ENCODE measurements around the gene KIF13A.
"Not testable (repeated sequence)": the region's sequence is repeated elsewhere in the genome, so short reads cannot be mapped to it uniquely, and the experiment has no call there.

Gene KIF13A

DNA sequence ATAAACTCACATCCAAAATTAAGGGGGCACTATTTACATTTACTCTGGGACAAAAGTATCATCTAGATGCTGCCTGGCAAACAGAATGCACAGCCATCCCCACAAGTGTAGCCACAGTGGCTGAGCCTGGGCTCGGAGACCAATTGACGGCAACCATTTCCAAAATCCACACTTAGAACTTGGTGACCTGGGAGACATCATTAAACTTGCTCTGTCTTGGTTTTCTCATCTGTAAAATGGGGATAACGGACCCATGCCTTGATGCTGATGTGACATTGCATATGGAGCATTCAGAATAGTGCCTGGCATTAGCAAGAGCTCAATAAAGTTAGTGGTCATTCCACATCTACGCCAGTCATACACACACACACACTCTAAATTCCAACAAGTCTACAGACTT is 140.7 kb downstream of the KIF13A start:
- no peak for DNase-seq (ENCODE audit: low read depth, low spot score)

GRCh38 chr6:17845598-17845997 is 141.8 kb downstream of the KIF13A start:
- no peak for DNase-seq (ENCODE audit: low read depth, low spot score)

DNA sequence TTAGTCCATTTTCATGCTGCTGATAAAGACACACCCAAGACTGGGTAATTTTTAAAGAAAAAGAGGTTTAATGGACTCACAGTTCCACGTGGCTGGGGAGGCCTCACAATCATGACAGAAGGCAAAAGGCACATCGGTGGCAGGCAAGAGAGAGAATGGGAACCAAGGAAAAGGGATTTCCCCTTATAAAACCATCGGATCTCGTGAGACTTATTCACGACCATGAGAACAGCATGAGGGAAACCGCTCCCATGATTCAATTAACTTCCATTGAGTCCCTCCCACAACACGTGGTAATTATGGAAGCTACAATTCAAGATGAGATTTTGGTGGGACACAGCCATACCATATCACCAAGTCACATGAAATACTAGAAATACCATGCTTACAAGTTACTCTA is 142.5 kb downstream of the KIF13A start:
- not testable (repeated sequence) for DNase-seq (ENCODE audit: low read depth, low spot score)

DNA sequence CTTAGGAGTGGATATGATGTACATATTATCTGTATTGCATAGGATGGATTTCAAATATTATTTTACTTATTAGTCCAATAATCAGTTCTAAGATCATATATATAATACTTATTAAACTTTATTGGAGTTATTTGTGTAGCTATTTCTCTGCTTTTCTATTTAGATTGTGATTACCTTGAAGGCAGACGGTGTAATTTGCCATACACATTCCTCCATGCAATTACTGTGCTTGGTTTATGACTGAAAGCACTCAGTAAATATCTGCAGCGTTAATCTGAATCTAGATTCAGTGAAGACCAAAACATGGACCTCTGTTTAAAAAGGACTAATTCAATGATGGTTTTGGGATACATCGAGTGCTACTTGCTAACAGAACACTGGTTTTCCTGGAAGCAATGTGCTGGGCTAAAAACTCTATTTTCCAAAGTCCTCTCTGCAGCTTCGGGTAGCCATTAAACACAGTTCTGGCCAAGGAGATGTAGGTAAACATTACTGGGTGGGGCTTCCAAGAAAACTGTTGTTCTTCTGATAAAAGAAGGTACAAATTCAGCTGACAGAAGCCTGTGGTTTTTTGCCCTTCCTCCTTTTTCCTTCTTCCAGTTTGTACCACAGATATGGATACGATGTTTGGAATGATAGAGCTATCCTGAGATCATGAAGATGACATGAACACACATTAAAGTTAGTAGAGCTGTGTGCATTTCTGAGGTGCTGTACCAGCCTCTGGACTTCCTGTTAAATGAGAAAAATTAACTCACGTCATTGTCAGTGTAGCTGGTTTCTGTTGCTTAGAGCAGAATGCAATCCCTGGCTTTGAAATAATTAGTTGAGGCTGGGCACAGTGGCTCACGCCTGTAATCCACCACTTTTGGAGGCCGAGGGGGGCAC is 144.3 kb downstream of the KIF13A start:
- no peak for DNase-seq (ENCODE audit: low read depth, low spot score)

DNA sequence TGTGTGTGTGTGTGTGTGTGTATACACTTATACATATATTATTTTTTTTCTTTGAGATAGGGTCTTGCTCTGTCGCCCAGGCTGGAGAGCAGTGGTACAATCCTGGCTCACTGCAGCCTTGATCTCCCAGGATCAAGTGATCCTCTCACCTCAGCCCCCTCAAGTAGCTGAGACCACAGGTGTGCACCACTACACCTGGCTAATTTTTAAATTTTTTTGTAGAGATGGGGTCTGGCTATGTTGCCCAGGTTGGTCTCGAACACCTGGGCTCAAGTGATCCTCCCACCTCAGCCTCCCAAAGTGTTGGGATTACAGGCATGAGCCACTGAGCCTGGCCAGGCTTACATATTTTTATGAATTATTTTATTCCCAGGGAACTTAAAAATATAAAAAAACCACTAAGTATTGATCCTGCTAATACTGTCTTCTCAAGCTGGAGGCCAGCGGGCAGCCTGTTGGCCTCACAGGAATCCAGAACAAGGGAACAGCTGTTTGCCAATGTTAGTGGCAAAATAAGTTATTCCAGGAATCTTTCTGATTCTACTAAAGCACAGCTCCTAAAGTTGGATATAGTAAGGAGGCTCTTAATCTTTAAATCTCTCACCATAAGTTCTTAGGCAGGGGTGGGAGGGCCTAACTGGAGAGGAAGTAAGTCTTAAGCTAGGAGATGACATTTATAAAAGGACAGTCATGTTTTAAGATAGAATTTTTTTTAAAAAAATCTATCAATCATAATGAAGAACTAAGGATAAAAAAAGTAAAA is 145.2 kb downstream of the KIF13A start:
- DNase-seq (ENCODE audit: low read depth, low spot score), result no peak

DNA sequence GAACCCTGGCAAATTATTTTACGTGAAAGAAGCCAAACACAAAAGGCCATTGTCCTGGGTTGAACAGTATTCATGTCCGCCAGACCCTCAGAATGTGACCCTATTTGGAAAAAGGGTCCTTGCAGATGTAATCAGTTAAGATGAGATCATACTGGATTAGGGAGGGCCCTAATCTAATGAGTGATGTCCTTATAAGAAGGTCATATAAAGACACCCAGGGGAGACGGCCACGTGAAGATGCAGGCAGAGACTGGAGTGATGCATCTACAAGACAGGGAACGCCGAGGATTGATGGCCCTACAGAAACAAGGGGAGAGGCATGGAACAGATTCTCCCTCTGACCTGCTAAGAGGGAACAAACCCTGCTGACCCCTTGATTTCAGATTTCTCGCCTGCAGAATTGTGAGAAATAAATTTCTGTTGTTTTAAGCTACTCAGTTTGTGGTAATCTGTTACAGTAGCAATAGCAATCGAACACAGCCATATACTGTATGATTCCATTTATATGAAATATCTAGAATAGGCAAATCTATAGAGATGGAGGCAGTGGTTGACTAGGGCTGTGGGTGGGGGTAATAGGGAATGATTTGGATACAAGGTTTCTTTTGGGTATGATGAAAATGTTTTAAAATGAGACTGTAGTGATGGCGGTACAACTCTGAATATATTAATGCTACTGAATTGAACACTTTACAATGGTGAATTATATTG is 147.8 kb downstream of the KIF13A start:
- DNase-seq (ENCODE audit: low read depth, low spot score), result no peak

DNA sequence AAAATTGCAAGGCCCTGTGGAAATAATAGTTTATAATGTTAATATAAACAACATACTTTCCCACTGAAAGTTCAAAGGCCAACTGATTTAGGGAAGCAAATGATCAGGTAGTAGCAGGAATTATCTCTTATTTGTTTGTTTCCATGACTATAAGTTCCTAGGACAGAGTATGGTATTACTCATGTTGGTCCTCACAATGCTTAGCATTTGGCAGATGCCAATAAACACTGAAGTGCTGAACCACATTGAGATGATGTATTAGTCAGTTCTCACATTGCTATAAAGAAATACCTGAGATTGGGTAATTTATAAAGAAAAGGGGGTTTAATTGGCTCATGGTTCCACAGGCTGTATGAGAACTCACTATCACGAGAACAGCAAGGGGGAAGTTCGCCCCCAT is 151.1 kb downstream of the KIF13A start:
- DNase-seq (ENCODE audit: low read depth, low spot score), result no peak

GRCh38 chr6:17835784-17836183 is 151.7 kb downstream of the KIF13A start:
- no peak for DNase-seq (ENCODE audit: low read depth, low spot score)

DNA sequence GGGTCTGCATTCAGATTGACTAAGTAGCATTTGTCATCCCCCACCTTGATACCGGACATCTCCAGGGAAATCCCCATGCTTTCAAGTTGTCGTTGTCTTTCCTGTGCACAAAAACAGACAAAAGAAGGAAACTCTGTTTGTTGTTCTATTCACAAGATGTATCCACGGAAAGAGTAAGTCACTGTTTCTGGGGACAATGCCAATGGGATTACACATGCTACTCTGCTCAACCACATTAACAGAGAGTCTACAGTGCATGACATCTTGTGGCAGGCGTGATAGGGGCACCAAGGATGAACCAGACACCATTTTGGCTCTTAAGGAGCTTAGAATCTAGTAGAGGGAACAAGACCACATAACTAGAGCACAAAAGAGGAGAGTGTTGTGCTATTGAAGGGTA is 156.3 kb downstream of the KIF13A start:
- no peak for DNase-seq (ENCODE audit: low read depth, low spot score)

- no peak for DNase-seq (ENCODE audit: low read depth, low spot score)
These were observed 157.5 kb downstream of the KIF13A start for GRCh38 chr6:17829905-17830304.

DNA sequence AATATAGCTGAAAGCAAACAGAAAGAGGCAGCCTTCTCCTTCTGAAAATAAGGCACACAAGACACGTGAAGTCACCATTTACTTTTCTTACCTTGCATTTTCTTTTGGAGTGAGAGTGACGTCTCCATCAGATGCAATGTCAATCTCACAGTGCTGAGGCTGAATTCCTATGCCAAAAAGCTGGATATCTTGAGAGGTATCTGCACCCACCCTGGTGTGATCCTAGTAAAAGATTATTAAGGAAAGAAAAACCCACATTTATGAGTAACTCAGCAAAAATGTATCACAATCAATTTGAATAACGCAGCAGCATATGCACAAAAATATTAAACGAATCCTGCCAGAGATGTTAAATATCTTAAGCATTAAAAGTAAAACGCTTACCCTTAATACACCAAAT is 159.3 kb downstream of the KIF13A start:
- no peak for DNase-seq (ENCODE audit: low read depth, low spot score)

- no peak for DNase-seq (ENCODE audit: low read depth, low spot score)
These were observed 161.1 kb downstream of the KIF13A start for GRCh38 chr6:17826301-17826700.

DNA sequence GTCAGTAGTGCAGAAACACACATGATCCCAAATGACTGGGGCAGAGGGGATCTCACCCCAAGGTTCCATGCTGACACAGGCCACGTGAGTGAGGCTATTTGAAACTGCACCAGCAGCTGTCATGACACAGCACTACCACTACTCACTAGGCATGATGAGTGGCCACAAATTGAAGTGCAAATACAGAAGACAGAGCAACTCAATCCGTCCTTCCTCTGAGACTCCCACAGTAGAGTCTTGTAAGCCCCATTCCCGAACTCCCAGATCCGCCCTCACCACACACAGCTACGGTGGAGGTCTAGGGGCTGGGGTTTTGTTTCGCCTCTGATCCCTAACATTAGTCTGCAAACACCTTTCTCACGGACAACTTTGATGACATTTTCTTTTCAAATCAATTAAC is 167.4 kb downstream of the KIF13A start:
- DNase-seq (ENCODE audit: low read depth, low spot score), result no peak

GRCh38 chr6:17817763-17818162 is 169.7 kb downstream of the KIF13A start:
- no peak for DNase-seq (ENCODE audit: low read depth, low spot score)

DNA sequence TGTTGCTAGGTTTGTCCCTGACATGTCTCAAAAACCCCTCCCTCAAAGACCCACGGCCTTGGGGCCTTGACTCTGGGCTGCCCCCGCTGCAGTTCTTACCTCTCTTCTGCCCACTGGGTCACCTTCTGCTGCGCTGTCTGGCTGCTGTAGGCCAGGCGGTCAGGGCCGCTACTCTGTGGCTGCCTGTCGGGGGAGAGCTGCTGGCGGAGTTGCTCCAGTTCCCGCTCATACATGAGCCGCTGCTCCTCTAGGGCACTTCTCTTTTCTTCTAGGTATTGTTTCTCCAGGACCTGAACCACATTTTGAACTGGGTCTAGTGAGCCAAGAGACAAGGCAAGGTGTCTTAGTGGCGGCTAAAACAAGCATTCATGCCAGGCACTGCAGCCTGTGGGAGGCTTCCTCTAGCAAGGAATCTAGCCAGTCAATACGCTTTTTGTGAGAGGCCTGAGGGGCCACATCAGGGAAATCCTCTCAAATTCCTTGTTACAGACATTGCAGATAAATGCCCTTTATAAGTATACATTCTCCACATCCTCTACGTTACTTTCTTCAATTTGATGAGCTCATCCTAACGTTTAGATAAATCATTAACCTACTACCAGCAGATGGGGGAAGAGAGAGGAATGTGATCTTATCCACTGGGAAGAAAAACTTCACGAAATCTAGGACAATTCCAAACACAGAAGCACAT is 170.4 kb downstream of the KIF13A start:
- no peak for DNase-seq (ENCODE audit: low read depth, low spot score)

DNA sequence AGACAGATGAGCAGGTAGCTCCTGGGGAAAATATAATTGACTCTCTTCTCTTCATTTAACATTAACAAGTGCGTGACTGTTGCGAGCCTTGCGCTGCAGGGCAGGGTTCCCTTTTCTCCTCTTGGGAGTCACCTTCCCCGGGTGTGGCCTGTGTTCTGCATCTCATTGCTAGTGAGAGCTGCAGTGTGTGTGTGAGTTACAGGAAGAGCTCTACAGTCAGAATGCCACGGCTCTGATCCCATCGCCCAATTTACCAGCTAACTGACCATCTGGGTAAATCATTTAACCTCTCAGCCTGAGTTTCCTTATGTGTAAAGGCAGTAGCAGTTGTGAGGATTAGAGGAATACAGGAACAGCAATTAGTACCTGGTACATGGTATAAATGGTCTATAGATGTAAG is 173.9 kb downstream of the KIF13A start:
- DNase-seq (ENCODE audit: low read depth, low spot score), result no peak

DNA sequence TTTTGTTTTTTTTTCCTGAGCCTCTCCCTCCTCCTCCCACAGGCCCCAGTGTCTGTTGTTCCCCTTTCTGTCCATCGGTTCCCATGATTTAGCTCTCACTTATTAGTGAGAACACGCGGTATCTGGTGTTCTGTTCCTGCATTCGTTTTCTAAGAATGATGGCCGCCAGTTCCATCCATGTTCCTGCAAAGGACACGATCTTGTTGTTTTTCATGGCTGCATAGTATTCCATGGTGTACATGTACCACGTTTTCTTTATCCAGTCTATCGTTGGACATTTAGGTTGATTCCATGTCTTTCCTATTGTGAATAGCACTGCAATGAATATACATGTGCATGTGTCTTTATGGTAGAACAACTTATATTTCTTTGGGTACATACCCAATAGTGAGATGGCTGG is 175.1 kb downstream of the KIF13A start:
- no peak for DNase-seq (ENCODE audit: low read depth, low spot score)

DNA sequence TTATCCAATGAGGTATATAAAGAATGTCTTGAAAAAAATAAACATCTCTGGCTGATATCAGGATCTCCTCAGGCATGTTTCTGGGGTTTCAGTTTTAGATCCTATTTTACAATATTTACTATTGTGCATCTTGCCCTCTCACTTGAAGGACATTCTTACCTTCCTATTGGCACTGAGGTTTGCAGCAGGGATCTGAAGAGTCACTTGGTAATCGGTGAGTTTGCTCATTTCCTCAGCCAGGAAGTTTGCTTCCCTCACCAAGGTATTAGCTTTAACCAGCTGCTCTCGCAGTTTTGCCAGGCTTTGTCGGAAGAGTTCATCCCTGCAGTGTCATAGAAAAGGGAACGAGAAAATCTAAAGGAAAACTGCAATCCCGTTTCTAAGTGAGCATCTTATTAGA is 178.8 kb downstream of the KIF13A start:
- DNase-seq (ENCODE audit: low read depth, low spot score), result no peak

DNA sequence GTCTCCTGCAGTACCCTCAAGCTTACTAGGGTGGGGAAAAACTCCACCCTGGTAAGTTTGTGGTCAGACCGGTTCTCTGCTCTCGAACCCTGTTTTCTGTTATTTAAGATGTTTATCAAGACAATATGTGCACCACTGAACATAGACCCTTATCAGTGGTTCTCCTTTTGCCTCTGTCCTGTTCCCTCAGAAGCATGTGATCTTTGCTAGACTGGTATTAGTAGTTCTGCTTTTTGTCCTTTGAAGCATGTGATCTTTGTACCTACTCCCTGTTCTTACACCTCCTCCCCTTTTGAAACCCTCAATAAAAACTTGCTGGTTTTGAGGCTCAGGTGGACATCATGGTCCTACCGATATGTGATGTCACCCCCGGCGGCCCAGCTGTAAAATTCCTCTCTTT is 180.0 kb downstream of the KIF13A start:
- not testable (repeated sequence) for DNase-seq (ENCODE audit: low read depth, low spot score)

GRCh38 chr6:17803409-17803808 is 184.0 kb downstream of the KIF13A start:
- DNase-seq (ENCODE audit: low read depth, low spot score), result no peak

- no peak for DNase-seq (ENCODE audit: low read depth, low spot score)
These were observed 188.8 kb downstream of the KIF13A start for GRCh38 chr6:17798477-17799154.

Data from brain pericyte (primary cell).